ENCODE data around the gene OTOG. TPM values are rescaled to one million over a fixed set of nuclear protein-coding genes. Genes with fewer than 3 reads are reported as not detected.

Gene OTOG
- total RNA-seq, 1 experiment from 2014 or later: not detected

- Histone ChIP-seq H3K36me3 (no peaks in the 10 kb centered on the region), H3K27ac (no peak overlapping the region), H3K4me3 (no peak overlapping the region), H3K27me3 (replicated peaks) (peaks cover 31% of the 10 kb centered on the region), H3K4me1 (replicated peaks) (no peaks in the 10 kb centered on the region), H3K9me3 (replicated peaks) (no peaks in the 10 kb centered on the region)
- DNase-seq (ENCODE audit: low read depth in 1 of 2, low spot score in 2 of 2): no peak
Measured at GRCh38 chr11:17540807-17541206, 6.3 kb upstream of the OTOG start.

- peaks cover 25% of the 10 kb centered on the region for H3K27me3 ChIP-seq (replicated peaks)
Measured at GRCh38 chr11:17541330-17541885, 5.7 kb upstream of the OTOG start.

GRCh38 chr11:17542249-17542648 lies 4.8 kb upstream of the OTOG start:
- Histone ChIP-seq H3K36me3 (no peaks in the 10 kb centered on the region), H3K4me3 (no peak overlapping the region), H3K9me3 (replicated peaks) (no peaks in the 10 kb centered on the region), H3K27ac (no peak overlapping the region), H3K4me1 (replicated peaks) (no peaks in the 10 kb centered on the region), H3K27me3 (replicated peaks) (peaks cover 22% of the 10 kb centered on the region)
- no peak for DNase-seq (ENCODE audit: low read depth in 1 of 2, low spot score in 2 of 2)

More at GRCh38 chr11:17541330-17541885, 5.7 kb upstream of the OTOG start:
- Histone ChIP-seq H3K27ac (no peak overlapping the region), H3K36me3 (no peaks in the 10 kb centered on the region), H3K4me1 (replicated peaks) (no peaks in the 10 kb centered on the region), H3K9me3 (replicated peaks) (no peaks in the 10 kb centered on the region), H3K4me3 (no peak overlapping the region)
- DNase-seq (ENCODE audit: low read depth in 1 of 2, low spot score in 2 of 2): no peak

GRCh38 chr11:17543041-17543440 lies 4.0 kb upstream of the OTOG start:
- H3K4me1 ChIP-seq (replicated peaks): no peaks in the 10 kb centered on the region
- no peaks in the 10 kb centered on the region for H3K9me3 ChIP-seq (replicated peaks)
- H3K4me3 ChIP-seq: no peak overlapping the region
- no peak for DNase-seq (ENCODE audit: low read depth in 1 of 2, low spot score in 2 of 2)
- no peak overlapping the region for H3K27ac ChIP-seq
- peaks cover 21% of the 10 kb centered on the region for H3K27me3 ChIP-seq (replicated peaks)
- no peaks in the 10 kb centered on the region for H3K36me3 ChIP-seq

- no peak for DNase-seq (ENCODE audit: low read depth in 1 of 2, low spot score in 2 of 2)
- H3K9me3 ChIP-seq (replicated peaks): no peaks in the 10 kb centered on the region
- H3K27me3 ChIP-seq (replicated peaks): peaks cover 21% of the 10 kb centered on the region
- no peaks in the 10 kb centered on the region for H3K4me1 ChIP-seq (replicated peaks)
- H3K4me3 ChIP-seq: no peak overlapping the region
- H3K27ac ChIP-seq: no peak overlapping the region
- H3K36me3 ChIP-seq: no peaks in the 10 kb centered on the region
Measured at GRCh38 chr11:17543574-17544180, 3.4 kb upstream of the OTOG start.

- DNase-seq (ENCODE audit: low read depth in 1 of 2, low spot score in 2 of 2): no peak
- Histone ChIP-seq H3K27ac (no peak within 1 kb of the TSS), H3K4me1 (replicated peaks) (no peaks in the 10 kb centered on the region), H3K27me3 (replicated peaks) (peaks cover 21% of the 10 kb centered on the region), H3K4me3 (no peak within 1 kb of the TSS), H3K9me3 (replicated peaks) (no peaks in the 10 kb centered on the region), H3K36me3 (no peaks in the 10 kb centered on the region)
Measured at GRCh38 chr11:17544181-17544622, 2.9 kb upstream of the OTOG start, which contains the start of gene USH1C. Gene USH1C (minus strand): TSS chr11:17544416. CDS start chr11:17544307, 109 bp downstream.

- DNase-seq (ENCODE audit: low read depth in 1 of 2, low spot score in 2 of 2): no peak
- no peak overlapping the region for H3K27ac ChIP-seq
- H3K4me1 ChIP-seq (replicated peaks): no peaks in the 10 kb centered on the region
- no peak overlapping the region for H3K4me3 ChIP-seq
- no peaks in the 10 kb centered on the region for H3K9me3 ChIP-seq (replicated peaks)
- H3K36me3 ChIP-seq: no peaks in the 10 kb centered on the region
- H3K27me3 ChIP-seq (replicated peaks): peaks cover 20% of the 10 kb centered on the region
Measured at GRCh38 chr11:17546240-17546639, 819 bp upstream of the OTOG start.

GRCh38 chr11:17547932-17548331 lies 873 bp downstream of the OTOG start:
- H3K9me3 ChIP-seq (replicated peaks): no peaks in the 10 kb centered on the region
- DNase-seq (ENCODE audit: low read depth in 1 of 2, low spot score in 2 of 2): no peak
- H3K36me3 ChIP-seq: no peaks in the 10 kb centered on the region
- H3K27ac ChIP-seq: no peak overlapping the region
- peaks cover 17% of the 10 kb centered on the region for H3K27me3 ChIP-seq (replicated peaks)
- no peaks in the 10 kb centered on the region for H3K4me1 ChIP-seq (replicated peaks)
- H3K4me3 ChIP-seq: no peak overlapping the region

GRCh38 chr11:17548444-17548843 lies 1.4 kb downstream of the OTOG start:
- H3K27me3 ChIP-seq (replicated peaks): peaks cover 14% of the 10 kb centered on the region
- DNase-seq (ENCODE audit: low read depth in 1 of 2, low spot score in 2 of 2): no peak

GRCh38 chr11:17550450-17551346 lies 3.6 kb downstream of the OTOG start:
- Histone ChIP-seq H3K4me1 (replicated peaks) (no peaks in the 10 kb centered on the region), H3K27ac (no peak overlapping the region), H3K36me3 (no peaks in the 10 kb centered on the region), H3K4me3 (no peak overlapping the region), H3K9me3 (replicated peaks) (no peaks in the 10 kb centered on the region), H3K27me3 (replicated peaks) (peaks cover 5% of the 10 kb centered on the region)
- DNase-seq (ENCODE audit: low read depth in 1 of 2, low spot score in 2 of 2): no peak

More at GRCh38 chr11:17548444-17548843, 1.4 kb downstream of the OTOG start:
- Histone ChIP-seq H3K4me3 (no peak overlapping the region), H3K27ac (no peak overlapping the region), H3K36me3 (no peaks in the 10 kb centered on the region), H3K9me3 (replicated peaks) (no peaks in the 10 kb centered on the region), H3K4me1 (replicated peaks) (no peaks in the 10 kb centered on the region)

- no peak for DNase-seq (ENCODE audit: low read depth in 1 of 2, low spot score in 2 of 2)
- Histone ChIP-seq H3K4me3 (no peak overlapping the region), H3K36me3 (no peaks in the 10 kb centered on the region), H3K27me3 (replicated peaks) (peaks cover 5% of the 10 kb centered on the region), H3K4me1 (replicated peaks) (no peaks in the 10 kb centered on the region), H3K9me3 (replicated peaks) (no peaks in the 10 kb centered on the region), H3K27ac (no peak overlapping the region)
Measured at GRCh38 chr11:17551347-17552040, 4.4 kb downstream of the OTOG start.

GRCh38 chr11:17552041-17552355 lies 4.9 kb downstream of the OTOG start:
- no peaks in the 10 kb centered on the region for H3K9me3 ChIP-seq (replicated peaks)
- no peak overlapping the region for H3K4me3 ChIP-seq
- no peak overlapping the region for H3K27ac ChIP-seq
- no peaks in the 10 kb centered on the region for H3K4me1 ChIP-seq (replicated peaks)
- H3K27me3 ChIP-seq (replicated peaks): peaks cover 2% of the 10 kb centered on the region; the same call in 1 of the 2 replicates
- no peaks in the 10 kb centered on the region for H3K36me3 ChIP-seq
- no peak for DNase-seq (ENCODE audit: low read depth in 1 of 2, low spot score in 2 of 2)

GRCh38 chr11:17552392-17553248 lies 5.6 kb downstream of the OTOG start:
- Histone ChIP-seq H3K27me3 (replicated peaks) (no peaks in the 10 kb centered on the region; the same call in 1 of the 2 replicates), H3K27ac (no peak overlapping the region), H3K9me3 (replicated peaks) (no peaks in the 10 kb centered on the region), H3K4me1 (replicated peaks) (no peaks in the 10 kb centered on the region), H3K36me3 (no peaks in the 10 kb centered on the region), H3K4me3 (no peak overlapping the region)
- DNase-seq (ENCODE audit: low read depth in 1 of 2, low spot score in 2 of 2): peak in 1 of 2 experiments; percentile 13
